SK-N-DZ (cell line): Measurements from ENCODE around the gene SLC22A31. TPM values are rescaled to one million over a fixed set of nuclear protein-coding genes. Genes with fewer than 3 reads are reported as not detected.
"Not testable (repeated sequence)": the region's sequence is repeated elsewhere in the genome, so short reads cannot be mapped to it uniquely, and the experiment has no call there.

Experiments
- DNase-seq: peaks from one replicate; pipeline ENCODE4 v3.0.0-alpha.2; 2015; ENCODE audit warnings: low spot score
- polyA plus RNA-seq, 2 experiments: library from polyadenylated mRNA; depleted of rRNA; stranded (reverse); fragments of >200 nt; gene quantifications; 2 replicates each; pipeline ENCODE4 v1.2.3, GENCODE V29; 2014

Gene SLC22A31
- not detected in 2 replicates for polyA plus RNA-seq (2014; cell fraction: cytosol; rRNA removed)
- 0.49 and 2.2 TPM in 2 replicates for polyA plus RNA-seq (2014; cell fraction: nucleus; rRNA removed)

DNA sequence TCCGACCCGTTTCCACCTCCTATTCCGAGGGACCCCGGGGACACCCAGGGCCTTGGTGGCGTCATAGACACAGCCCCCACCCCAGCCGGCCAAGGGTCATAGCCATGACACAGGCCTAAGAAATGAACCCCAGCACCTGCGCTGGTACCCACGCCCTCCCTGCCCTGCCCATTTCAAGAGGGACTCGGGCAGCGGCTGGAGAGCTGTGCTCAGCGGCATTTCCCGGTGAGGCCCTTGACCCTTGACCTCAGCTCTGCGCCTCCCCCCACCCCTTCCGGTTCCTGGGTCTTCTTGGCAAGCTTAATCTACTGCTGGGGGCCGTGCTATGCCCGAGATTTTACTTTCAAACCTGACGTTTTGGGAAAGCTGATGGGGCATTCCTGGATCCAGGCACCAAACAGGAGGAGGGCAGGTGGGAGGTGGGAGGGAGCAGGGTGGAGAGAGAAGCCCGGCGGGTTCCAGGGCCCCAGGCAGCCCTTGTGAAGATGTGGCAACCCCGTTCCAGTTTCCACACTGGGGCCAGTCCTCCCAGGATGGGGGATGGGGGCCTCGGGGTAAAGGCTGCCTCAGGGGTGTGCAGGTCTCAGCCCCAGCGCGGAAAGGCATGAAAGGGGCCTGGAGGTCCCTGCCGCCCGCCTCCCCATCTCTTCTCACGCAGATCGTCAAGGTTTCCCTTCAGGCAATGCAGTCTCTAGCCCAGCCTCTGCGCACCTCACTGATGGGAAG lies at the start of gene SLC22A31:
SLC22A31 (minus strand) TSS at position 414 of the 726 bp plus-strand sequence; CDS start at position 378, 36 bp downstream.
- no peak for DNase-seq

DNA sequence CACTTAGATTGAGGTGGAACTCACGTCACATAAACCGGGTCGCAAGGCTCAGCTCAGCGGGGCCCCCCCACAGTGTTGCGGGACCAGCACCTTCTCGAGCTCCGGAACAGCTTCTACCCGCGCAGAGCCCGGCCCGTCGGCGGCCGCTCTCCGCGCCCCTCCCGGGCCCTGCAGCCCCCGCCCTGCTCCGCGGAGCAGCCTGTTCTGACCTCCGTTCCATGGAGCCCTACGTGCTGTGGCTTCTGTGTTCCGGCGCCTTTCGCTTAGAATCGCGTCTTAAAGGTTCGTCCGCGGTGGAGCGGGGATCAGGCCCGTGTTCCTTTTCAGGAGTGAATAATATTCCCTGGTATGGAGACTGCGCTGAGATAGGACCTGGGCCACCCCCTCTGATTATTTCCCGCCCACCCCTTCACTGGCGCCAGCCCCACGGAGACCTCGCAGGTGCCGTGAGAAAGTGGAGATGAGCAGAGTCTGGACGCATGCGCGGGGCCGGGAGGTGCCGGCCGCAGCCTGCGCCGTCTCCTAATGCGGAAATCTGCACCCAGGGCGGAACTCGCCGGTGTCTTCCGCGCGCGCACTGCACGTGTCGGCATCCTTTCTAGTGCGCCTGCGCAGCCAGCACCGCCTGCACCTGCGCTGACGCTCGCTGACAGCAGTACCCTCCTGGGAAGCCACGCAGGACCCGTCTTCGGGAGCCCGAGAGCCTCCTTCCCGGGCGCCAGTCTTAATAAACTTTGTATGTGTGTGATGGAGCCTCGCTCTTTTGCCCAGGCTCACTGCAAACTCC lies 48.1 kb upstream of the SLC22A31 start:
- no peak for DNase-seq

DNA sequence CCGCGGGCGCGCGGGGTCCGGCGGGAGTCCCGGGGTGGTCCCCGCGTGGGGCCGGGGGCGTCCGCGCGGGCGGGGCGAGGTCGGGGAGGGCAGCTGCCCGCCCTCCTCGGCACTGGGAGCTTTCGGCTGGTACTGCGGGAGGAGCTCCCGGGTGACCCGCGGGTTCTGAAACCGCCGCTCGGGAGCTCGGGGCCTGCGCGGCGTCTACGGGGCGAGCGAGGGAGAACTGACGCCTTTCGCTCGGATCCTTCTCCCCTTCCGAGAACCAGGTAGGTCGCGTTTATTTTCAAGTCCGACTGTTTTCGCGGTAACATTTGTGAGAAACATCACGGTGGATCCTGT lies 47.4 kb upstream of the SLC22A31 start:
- not testable (repeated sequence) for DNase-seq

DNA sequence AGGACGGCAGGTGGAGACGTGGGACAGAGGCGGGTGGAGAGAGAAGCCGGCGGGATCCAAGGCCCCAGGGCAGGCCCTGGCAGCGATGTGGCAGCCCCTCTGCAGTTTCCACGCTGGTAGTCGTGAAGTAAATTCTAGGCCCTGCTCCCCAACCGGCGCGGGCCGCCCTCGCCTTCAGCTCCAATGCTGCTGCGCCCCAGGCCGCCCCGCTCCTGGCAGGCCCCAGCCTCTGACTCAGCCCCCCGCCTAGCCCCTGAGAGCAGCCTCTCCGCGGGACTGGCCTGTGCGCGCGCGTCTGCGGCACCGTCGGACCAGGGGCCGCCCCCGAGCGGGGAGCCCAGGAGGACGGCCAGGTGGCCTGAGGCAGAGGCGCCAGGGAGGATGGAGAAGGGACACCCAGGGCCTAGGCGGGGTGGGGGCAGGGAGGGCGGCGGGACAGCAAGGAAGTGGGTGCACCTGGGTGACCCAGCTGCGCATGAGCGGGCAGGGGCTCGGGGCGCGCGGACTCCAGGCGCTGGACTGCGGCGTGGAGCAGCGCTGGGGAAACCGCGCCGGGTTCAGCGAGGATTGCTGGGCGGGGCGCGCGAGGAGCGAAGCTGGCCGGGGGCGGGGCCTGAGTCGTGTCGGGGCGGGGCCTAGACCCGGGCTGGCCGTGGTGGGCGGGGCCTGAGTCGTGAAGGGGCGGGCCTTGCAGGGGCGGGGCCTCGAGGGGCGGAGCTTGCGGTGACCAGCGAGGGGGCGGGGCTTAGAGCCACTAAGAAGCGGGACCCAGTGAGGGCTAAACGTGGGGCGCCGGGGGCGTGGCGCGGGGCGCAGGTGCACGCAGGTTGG lies 46.8 kb upstream of the SLC22A31 start:
- peak; percentile 88 for DNase-seq

DNA sequence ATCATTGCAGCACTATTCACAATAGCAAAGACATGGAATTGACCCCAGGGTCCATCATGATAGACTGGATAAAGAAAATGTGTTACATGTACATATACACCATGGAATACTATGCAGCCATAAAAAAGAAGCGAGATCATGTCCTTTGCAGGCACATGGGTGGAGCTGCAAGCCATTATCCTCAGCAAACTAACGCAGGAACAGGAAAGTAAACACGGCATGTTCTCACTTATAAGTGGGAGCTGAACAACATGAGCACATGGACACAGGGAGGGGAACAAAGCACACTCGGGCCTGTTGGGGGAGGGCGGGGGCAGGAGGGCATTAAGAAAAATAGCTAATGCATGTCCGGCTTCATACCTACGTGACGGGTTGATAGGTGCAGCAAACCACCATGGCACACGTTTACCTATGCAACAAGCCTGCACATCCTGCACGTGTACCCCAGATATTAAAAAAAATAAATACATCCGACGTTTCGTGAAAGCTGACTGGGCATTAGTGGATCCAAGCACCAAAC lies 46.1 kb upstream of the SLC22A31 start:
- DNase-seq: no peak

DNA sequence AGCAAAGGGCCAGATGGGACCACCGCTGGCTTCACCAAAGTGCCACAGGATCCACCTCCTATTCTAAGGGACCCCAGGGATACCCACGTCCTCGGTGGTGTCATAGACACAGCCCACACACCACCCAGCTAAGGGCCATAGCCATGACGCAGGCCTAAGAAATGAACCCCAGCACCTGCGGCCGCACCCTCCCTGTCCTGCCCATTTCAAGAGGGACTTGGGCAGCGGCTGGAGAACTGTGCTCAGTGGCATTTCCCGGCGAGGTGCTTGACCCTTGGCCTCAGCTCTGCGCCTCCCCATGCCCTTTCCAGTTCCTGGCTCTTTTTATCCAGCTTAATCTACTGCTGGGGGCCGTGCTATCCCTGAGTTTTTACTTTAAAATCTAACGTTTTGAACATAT lies 44.4 kb upstream of the SLC22A31 start:
- DNase-seq: no peak

DNA sequence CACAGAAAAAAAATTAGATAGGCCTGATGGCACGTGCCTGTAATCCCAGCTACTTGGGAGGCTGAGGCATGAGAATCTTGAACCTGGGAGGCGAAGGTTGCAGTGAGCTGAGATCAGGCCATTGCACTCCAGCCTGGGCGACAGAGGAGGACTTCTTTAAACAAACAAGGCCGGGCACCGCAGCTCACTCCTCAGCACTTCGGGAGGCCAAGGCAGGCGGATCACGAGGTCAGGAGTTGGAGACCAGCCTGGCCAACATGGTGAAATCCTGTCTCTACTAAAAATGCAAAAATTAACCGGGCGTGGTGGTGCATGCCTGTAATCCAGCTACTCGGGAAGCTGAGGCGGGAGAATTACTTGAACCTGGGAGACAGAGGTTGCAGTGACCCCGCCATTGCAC lies 43.9 kb upstream of the SLC22A31 start:
- DNase-seq: not testable (repeated sequence)

DNA sequence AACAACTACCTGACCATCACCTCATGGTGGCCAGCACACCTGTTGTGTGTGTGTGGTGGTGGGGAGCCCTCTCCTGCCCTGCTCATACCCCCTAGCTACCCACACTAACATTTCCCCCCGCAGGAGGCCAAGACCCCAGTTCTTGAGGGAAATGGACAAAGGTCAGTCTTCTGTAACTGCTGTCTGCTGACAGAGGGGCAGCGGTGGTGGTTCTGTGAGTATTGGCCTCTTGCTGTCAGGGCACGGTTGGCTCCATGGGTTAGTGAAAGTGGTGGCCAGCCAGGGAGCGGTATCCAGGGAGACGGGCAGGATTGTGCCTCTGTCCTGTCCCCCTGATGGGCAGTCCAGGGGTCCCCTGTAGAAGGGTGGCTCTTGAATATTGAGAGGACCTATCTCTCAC lies 43.3 kb upstream of the SLC22A31 start:
- no peak for DNase-seq

DNA sequence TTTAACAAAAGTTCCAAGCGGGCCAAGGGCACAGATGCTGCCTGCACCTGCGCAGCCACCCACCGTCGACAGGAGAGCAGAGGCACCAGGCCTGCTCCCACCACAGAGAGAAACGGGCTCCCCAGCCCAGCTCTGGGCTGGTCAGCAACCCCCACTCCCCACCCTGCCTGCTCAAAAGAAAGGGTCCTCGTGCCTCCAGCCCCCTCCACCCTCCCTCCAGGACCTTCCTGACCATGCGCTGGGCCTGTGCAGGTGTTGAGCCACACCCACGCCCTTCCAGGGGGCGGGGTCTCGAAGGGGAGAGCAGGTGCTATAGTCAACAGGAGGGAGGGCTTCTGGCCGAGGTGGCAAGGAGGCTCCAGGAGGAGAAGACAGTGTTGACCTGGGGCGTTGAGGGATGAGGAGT lies 42.5 kb upstream of the SLC22A31 start:
- DNase-seq: no peak

DNA sequence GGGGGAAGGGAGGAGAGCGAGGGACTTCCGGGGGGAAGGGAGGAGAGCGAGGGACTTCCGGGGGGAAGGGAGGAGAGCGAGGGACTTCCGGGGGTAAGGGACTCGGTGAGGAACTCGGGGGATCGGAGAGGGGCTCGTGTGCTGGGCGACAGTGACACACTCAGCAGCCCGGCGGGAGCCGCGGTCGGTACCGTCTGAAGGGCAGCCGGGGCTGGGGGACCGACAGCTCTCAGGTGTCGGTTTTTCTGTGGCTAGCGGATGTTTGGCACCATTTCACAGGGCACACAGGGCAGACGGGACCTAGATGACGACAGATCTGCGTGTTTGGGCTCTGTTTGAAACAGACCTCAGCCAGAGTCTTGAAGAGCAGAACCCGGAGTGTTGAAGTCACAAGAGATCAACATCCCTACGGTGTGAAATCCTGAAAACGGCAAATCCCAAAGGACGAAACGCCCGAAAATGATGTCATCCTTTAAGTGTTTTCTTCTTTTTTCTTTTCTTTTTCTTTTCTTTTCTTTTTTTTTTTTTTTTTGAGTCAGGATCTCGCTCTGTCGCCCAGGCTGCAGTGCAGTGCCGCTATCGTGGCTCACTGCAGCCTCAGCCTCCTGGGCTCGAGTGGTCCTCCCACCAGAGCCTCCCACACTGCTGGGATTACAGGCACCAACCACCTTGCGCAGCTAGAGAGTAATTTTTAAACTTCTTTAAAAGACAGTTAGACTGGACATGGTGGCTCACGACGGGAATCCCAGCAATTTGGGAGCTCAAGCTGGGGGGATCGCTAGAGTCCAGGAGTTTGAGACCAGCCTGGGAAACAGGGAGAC lies 41.1 kb upstream of the SLC22A31 start:
- DNase-seq: peak; percentile 88

DNA sequence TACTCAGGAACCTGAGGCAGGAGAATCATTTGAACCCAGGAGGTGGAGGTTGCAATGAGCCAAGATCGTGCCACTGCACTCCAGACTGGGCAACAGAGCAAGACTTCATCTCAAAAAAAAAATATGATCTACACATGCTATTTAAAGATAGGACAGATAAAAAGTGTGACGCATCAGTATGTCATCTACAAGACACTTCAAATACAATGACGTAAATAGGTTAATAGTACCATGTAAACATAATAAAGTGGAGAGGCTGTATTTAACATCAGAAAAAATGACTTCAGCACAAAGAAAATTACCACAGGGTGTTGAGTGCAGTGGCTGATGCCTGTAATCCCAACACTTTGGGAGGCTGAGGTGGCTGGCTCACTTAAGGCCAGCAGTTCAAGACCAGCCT lies 37.4 kb upstream of the SLC22A31 start:
- DNase-seq: no peak

DNA sequence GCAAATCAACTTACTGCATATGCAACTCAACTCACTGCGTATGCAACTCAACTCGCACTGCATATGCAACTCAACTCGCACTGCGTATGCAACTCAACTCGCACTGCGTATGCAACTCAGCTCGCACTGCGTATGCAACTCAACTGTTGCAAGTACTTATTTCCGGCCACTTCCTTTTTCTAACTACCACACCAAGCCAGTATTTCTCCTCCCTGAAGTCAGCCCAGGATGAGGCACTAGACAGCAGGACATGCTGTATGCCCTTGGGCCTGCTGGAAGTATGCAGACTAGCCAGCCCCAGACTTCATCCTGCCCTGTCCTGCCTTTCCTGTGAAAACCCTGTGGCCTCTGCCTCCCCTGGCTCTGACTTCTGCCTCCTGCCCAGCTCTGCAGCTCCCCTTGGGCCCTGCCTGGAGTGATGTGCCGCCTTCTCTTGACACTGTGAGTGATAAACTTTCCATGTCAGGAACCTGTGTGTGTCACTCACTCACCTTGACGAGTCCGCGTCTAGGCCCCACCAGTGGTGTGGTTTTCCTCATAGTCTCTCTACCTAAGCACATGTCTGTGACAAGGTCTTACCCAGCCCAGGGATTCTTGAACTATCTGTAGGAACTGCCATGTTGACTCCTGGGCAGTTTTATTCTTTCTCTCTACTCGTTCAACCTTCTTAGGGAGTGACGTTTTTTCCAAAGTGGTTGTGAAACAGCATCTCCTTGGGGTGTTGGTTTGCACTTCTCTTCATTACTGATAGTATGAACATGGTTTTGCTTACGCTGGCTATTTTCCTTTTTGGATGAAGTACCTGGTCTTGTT lies 33.5 kb upstream of the SLC22A31 start:
- DNase-seq: no peak

DNA sequence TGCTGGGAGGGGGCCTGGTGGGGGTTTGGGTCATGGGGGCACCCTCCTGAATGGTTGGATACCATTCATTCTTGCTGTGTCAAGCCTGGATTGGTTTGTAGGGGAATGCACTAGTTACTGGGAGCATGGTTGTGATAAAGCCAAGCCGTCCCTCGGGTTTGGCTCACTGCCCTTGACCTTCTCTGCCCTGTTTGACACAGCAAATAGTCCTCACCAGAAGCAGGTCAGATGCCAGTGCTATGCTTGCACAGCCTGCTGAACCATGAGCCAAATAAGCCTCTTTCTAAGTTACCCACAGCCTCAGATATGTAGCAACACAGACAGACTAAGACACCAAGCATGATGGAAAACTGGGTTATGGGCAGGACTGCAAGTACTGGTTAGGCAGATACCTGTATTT lies 31.8 kb upstream of the SLC22A31 start:
- DNase-seq: no peak

DNA sequence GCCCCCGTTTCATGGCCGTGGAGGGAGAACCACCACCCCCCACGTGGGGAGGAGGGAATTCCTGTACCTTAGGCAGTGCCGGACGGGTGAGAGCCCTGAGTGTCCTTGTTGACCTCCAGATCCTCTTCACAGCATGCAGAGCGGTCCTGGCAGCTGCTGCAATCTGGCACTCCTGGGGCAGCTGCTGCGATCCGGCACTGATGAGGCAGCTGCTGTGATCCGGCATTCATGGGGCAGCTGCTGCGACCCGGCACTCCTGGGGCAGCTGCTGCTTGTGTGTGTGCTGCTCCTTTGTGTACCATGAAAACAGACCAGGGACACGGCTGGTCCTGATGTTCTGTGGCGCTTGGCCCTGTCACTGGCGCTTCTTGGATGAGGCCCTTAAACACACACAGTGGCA lies 29.9 kb upstream of the SLC22A31 start:
- no peak for DNase-seq

DNA sequence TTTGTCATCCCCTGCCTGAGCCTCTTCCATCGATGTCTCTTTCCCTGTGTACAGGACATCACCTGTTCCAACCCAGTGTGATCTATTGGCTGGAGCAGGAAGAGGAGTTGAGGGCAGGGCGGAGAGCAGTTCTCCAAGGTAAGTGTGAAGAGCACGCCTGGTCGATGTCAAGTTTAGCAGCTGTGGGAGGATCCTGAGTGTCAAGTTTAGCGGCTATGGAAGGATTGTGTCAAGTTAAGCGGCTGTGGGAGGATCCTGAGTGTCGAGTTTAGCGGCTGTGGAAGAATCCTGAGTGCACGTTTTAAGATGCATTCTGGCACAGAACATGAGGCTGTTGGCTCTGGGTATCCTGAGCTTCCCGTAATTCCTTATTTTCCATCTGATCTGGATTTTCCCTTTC lies 24.3 kb upstream of the SLC22A31 start:
- DNase-seq: no peak

DNA sequence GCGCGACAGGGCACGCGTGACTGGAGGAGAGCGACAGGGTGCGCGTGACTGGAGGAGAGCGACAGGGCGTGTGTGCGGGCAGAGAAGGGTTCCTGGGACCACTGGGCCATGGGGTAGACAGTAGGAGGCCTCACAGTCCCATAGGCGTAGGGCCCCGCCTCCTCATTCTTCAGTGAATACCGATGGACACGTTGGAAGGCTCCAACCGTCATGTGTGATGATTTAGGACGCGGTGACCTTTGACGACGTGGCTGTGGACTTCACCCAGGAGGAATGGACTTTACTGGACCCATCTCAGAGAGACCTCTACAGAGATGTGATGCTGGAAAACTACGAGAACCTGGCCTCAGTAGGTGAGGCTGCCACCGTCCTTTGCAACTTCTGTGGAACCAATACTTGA lies 22.6 kb upstream of the SLC22A31 start:
- DNase-seq: no peak

DNA sequence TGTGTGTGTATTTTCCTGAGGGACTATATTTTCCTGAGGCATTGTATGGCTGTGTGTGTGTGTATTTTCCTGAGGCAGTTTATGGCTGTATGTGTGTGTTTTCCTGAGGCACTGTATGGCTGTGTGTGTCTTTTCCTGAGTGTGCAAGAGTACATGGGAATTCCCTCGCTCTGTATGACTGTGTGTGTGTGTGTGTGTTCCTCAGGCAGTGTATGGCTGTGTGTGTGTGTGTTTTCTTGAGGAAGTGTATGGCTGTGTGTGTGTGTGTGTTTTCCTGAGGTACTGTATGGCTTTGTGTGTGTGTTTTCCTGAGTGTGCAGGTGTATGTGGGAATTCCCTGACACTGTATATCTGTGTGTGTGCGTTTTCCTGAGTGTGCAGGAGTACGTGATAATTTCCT lies 21.3 kb upstream of the SLC22A31 start:
- no peak for DNase-seq

DNA sequence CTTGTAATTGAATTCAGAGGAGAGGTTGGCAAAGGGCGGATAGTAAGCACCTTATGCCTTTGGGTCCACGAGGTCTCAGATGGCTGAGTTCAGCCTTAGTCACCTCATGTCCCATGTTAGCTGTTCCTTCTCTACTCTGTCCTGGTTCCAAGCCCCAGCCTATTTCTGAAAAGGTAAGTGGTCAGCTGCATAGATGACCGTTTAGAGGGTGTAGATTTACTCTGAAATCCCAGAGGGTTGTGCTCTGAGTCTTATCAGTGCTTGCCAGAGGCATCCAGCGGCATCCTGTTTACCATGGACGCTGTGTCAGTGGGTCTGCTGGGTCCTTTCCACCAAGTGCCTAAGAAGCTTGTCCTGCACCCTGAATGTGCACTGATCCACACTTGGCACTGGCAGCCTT lies 19.0 kb upstream of the SLC22A31 start:
- DNase-seq: no peak

DNA sequence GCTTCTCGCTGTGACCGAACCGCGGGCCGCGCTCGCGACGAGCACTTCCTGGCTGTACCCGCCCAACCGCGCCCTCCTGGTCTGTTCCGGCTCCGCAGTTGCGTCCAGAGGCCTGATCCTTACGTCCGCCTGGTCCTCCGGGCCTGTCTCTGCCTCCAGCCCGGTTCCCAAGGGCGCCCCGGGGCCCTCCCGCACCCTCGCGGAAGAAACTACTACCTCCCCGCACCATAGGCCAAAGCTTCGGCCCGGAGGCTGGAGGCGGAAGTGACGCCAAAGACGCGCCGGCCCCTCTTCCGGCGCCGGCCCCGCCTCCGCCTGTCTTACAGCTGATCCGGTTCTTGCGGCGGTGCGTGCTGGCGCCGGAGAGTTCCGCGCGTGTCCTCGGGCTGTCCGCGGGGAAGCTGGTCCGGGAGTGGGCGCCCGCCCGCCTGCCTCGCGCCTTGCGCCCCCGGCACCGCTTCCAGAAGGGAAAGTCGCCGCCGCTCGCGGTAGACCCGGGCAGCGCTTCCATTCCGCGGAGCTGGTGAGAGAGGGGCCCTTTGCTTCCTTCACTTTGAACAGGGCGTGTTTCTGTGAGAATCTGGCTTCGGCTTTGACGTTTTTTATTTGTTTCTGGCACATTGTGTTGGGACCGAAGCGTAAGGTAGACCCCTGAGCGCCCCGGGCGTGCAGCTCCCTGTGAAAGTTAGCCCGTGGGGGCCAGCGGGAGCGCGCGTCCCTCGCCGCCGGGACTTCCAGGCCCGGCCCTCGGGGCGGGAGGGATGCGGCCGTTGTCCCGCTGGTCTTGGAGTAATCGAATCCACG lies 17.3 kb upstream of the SLC22A31 start, which contains the start of gene ZNF778:
ZNF778 (plus strand) TSS at position 316 of the 804 bp plus-strand sequence. CDS start 3,425 bp downstream, outside the sequence.
- peak; percentile 77 for DNase-seq
